Upper lobe of left lung (tissue), 4 donors: ENCODE data around the gene PLEKHG4B.

Experiments used
- EP300 ChIP-seq, 4 donors: sonication (generic); formaldehyde crosslinking; IDR thresholded peaks; one replicate each; pipeline ENCODE4 v1.5.1; 2017; ENCODE audit warnings: antibody characterized with exemption in 4 of 4, control low read depth in 2 of 4
- POLR2A ChIP-seq, 4 donors: fragments of 450-650 bp; IDR thresholded peaks; one replicate each; pipeline ENCODE4 v1.5.1; 2016 to 2017; ENCODE audit warnings: antibody characterized with exemption in 4 of 4, mild to moderate bottlenecking in 2 of 4
- POLR2AphosphoS5 ChIP-seq, 2 donors: sonication (generic); formaldehyde crosslinking; IDR thresholded peaks; one replicate each; pipeline ENCODE4 v1.5.1; 2017; ENCODE audit warnings: antibody characterized with exemption in 2 of 2
- TF ChIP-seq, protein P1 (sequence below), 6 experiments: fragments of 450-650 bp in 4 of 6; fragments of 200-600 bp in 2 of 6; sonication (generic) in 2 of 6; IDR thresholded peaks; one replicate each; pipeline ENCODE4 v1.5.1; 2016 to 2019; ENCODE audit warnings: antibody characterized with exemption in 6 of 6

DNA sequence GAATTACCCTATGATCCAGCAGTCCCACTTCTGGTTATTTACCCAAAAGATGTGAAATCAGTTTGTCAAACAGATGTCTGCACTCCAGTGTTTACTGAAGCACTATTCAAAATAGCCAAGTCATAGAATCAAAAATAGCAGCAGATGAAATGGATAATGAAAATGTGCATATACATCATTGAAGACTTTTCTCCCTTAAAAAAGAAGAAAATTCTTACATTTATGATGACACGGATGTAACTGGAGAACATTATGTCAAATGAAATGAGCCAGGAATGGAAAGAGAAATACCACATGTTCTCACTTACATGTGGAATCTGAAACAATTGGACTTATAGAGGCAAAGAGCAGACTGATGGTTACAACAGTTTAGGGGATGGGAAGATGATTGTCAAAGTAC lies 21.5 kb upstream of the PLEKHG4B start:
- TF ChIP-seq, protein P1, sequence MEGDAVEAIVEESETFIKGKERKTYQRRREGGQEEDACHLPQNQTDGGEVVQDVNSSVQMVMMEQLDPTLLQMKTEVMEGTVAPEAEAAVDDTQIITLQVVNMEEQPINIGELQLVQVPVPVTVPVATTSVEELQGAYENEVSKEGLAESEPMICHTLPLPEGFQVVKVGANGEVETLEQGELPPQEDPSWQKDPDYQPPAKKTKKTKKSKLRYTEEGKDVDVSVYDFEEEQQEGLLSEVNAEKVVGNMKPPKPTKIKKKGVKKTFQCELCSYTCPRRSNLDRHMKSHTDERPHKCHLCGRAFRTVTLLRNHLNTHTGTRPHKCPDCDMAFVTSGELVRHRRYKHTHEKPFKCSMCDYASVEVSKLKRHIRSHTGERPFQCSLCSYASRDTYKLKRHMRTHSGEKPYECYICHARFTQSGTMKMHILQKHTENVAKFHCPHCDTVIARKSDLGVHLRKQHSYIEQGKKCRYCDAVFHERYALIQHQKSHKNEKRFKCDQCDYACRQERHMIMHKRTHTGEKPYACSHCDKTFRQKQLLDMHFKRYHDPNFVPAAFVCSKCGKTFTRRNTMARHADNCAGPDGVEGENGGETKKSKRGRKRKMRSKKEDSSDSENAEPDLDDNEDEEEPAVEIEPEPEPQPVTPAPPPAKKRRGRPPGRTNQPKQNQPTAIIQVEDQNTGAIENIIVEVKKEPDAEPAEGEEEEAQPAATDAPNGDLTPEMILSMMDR (IDR thresholded peaks at IDR 0.05): no peak
- no peak for TF ChIP-seq EP300 (IDR thresholded peaks at IDR 0.05)
- no peak for TF ChIP-seq POLR2AphosphoS5 (IDR thresholded peaks at IDR 0.05)
- no peak for TF ChIP-seq POLR2A (IDR thresholded peaks at IDR 0.05)
